NAMALWA (cell line): ENCODE measurements around the gene DOLPP1.

Experiments used
- DNase-seq: peaks from one replicate; pipeline ENCODE4 v3.0.0-alpha.2; 2015; ENCODE audit warnings: low spot score

DOLPP1 gene

DNA sequence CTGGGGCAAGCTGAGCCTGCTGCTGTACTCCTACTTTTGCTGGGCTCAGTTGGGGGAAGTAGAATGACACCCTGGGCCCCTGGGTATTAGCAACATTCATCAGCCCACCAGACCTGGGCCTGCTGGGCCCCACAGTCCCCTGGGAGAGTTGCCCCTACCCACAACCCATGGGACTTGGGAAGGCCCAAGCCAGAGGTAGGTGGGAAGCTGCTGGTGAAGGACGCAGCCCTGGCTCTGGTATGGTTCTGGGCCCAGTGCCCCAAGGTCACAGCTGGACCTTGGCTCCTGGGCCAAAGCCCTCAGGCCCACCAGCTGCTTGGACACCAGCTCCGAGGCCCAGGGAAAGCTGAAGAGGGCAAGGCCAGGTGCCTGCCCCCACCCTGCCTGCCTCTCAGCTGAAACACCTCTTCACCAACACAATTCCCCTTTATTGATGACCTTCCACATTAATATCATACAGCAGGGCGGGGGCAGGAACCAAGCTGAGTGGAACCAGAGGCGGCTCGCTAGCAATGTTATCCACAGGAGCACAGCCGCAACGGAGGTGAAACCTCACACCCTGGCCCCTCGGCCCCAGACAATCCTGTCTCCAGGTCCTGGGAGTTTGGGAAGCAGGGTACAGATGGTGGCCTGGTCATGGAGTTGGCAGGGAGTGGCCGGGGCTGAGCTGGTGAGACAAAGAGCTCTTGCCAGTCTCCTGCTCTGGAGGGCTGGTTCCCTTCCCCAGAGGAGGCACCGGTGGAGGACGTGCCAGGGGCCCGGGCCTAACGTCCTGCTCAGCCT, 13.7 kb downstream of the DOLPP1 start:
- no peak for DNase-seq

DNA sequence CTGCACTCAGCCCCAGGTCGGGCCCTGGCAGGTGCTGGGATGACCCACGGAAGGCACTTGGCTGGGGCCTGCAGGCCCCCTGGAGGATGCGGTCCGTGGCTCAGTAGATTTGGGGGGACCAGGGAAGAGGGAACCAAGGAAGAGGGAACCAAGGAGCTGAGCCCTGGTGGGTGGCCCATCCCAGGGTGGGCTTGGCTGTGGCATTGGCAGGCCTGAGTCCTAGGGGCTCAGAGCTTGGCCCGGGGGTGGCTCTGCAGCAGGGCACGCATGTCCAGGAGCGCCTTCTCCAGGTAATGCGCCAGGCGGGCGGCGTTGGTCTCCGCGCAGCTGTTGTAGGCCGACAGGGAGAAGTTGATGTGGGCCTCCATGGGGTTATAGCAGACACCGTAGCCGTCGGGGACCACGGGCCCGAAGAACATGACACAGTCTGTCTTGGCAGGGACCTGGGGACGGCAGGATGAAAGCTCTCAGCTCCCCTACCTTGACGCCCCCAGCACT, 14.3 kb downstream of the DOLPP1 start:
- no peak for DNase-seq

DNA sequence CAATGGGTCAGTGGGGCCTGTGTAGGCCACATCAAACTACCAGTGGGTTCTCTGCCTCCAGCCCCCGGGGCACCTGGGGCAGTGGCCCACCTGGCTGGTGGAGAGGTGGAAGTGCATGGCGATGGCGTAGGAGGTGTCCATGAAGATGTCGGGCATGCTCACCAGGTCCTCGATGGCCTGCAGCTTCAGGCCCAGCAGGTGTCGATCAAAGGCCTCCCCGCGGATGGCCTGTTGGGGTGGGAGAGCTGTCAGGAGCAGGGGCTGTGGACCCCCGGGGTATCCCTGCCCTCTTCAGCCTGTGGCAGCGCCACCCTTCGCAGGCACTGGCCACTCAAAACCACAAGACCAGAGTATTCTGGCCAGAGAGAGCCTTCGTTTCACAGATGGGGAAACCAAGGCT, 15.0 kb downstream of the DOLPP1 start:
- DNase-seq, result no peak

DNA sequence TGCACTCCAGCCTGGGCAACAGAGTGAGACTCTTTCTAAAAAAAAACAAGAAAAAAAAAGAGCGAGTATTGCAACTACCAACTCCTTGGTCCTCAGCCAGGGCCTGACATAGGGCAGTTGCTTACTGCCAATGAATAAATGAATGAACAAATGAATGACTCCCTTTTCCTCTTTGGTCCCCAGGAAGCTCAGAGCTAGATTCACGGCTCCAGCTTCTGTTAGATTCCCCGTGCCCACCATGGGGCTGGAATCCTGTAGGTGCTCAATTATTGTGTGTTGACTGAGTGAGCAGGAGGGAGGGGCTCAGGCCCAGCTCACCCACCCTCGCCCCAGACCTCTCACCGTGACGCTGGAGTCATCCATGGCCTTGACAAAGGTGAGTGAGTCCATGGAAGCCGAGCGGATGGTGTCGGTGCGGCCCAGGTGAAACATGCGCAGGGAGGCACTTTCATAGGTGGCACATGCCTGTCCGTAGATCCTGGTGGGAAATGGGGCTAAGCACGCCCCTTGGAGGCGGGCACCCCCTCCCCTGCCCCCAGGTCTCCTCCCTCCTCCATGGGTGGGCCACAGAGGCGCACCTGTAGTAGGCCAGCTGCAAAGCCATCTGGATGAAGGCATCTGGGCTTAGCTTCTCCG, 16.9 kb downstream of the DOLPP1 start:
- DNase-seq, result no peak

DNA sequence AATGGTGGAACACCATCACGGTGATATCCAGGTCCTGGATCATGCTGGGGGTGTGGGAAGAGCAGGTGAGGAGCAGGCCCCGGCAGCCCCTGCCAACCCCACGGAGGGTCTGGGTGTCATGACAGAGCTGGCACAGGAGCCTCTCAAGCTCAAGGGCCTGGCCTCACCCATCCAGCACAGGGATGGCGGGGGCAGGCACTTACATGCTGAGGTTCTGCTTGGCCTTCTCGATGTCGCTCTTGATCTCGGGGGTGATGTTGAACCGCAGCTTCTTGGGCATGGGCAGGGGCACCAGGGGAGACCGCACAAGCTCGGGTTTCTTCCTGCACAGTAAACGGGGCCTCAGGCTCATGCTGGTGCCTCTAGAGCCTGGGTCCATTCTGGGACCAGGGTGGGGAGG, 17.4 kb downstream of the DOLPP1 start:
- DNase-seq, result no peak

DNA sequence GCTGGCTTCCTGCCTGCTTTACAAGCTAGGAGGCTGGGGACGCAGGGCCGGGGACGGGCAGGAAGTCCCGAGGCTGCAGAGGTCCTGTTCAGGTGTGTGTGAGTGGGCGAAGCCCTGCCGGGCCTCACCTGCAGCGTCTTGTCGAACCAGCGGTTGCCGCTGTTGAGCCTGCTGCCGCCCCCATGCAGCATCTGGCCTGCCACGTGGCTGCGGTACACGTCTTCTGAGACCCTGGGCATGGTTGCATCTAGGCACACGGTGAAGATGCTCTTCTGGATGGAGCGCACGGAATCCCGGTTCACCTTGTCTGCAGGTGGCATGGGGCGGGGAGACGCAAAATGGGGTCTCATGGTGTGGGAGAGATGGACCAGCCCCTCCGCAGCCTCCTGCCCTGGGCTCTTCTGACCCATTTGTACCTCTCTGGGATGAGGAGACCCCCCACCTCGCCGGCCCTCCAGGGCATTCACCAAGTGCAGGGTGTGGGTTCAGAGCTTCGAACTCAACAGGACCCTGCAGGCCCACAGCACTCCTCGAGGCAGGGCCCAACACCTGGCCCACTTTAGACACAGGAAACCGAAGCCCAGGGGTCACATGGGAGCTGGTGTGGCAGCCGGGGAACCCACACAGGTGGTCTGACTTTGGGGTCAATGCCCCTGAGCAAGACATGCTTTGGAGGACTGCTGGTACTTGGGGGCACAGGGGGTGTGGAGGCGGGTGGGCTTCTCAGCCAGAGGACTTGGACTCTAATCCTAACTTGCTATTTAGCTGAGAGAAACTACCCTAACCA, 19.7 kb downstream of the DOLPP1 start:
- no peak for DNase-seq

DNA sequence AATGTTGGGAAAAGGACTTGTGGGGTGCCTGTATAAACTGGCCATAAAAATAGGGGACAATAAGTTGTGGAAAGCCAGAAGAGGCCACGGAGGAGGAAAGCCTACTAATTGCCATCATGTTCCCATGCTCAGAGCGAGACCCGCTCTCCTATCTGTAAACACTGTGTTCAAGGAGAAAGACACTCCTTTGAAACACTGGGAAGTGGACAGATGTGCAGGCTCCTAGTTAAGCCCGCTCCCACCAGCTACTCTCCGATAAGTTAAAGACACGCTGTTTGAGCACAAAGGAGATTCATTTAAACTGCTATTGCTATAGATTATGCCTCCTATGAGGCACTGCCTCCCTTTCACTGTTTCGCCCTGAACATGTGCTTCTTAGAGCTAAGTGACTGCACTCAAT, 20.4 kb downstream of the DOLPP1 start:
- no peak for DNase-seq

DNA sequence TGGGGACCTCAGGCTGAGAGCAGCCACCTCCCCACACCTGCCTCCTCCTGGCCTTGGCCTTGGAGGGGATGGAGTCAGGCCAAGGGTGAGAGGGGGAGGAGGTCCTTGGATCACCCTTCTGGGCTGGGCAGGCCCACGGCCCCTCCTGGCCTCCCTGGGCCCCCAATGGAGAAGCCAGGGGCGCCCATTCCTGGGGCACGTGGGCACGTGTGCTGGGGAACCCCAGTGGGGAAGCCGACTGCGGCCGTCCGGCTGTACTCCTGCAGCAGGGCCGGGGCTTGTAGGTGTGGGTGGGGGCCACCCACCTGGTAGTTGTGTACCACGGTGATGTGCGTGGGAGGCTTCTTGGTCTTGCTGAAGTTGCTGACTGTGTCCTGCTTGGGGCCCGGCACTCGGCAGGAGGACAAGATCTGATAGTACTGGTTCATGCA, 21.2 kb downstream of the DOLPP1 start:
- DNase-seq, result no peak

DNA sequence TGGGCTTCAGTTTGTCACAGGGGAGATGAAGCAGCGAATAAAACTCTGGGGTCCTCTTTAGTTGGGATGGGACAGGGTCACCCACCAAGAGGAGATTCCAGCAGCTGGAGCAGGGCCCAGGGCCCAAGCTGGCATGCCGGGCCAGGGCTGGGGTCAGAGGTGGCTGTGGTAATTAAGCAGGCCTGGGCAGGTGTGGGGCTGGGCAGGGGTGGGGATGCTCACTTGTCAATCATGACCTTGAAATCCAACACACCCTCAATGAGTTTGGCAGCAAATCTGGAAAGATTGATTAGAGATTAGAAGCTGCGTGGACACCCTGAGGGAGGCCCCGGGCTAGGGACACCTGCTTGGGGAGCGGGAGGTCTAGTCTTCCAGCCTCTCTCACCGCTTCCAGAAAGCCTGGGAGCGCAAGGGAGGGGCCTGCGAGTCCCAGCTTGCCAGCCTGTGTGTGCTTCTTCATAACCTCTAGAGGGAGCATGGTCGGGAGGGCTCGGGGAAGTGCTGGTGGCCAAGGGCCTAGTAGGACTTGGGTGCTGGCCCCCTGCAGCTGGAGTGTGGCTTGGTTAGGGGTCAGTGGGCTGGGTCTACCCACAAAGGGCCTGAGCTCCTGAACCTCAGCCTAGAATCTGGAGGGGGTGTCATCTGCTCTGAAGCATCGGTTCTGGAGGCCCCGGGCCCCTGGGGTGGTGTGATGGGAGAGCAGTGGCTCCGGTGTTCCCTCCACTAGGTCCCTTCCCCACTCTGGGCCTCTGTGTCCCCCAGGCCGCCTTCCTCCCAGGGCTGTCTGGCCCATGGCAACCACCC, 22.1 kb downstream of the DOLPP1 start:
- peak; percentile 66 for DNase-seq

DNA sequence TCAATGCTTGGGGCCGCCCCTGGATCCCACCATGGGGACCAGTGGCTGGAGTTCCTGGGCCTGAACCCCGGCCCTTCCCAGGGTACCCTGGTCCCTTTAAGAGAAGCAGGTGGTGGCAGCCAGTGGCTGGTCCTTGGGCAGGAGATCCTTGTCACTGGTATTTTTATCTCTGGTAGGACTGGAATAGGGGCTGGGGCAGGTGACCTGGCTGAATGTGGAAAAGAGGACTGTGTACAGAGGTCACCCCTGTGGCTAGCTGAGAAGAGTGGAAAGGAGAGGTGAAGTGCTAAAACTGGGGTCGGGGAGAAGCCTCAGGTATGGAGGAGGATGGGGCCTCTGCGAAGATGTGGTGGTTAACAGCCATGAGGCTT, 22.7 kb downstream of the DOLPP1 start:
- no peak for DNase-seq

DNA sequence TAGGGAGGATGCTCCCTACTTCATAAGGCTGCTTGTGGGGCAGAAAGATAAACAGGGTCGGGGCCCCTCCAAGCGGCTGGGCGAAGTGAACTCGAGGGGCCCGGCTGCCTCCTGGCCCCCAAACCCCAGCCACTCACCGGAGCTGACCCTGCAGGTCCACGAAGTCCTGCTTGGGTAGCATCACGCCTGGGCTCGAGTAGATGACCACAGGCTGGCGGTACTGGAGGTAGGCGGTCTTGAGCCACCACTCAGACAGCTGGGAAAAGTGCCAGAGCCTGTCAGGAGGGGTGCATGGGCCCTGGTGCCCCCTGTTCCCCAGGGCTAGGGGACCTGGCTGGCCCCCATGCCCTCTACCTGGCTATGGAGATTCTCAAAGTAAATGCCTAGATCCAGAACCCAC, 23.1 kb downstream of the DOLPP1 start:
- DNase-seq, result no peak

DNA sequence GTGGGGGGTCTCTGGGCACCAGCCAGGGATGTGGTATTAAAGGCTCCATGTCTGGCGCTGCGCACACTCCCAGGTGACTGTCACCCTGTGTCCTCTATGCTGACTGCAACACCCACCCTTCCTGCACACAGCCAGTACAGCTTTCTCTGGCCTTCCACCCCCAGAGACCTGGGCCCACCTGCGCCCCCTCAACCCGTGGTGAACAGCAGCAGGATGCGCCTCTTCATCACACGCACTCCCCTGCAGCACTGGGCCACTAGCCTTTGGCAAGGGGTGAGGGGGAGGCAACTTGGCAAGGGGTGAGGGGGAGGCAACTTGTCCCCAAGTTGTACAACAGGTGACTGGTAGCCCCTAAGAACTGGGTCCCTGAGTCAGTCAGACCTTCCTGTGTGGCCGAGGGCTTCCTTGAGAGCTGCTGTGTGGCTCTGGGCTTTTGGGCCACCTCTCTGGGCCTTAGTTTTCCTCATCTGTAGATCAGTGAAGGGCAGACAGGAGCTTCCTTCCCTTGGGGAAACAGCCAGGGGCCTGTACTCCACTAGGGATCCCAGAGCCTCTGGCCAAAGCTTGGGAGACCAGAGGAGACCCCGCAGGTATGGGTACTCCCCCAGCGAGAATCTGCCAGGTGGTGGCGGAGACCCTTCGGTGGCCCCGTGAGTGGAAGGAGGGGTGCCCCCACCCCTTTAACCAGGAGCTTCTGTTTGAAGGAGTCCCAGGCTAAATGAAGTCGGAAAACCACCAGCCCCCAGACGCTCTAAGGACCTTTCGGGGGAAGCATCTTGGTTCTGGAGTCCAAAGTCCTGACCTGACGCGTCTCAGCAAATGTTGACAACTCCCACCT, 25.2 kb downstream of the DOLPP1 start:
- no peak for DNase-seq

DNA sequence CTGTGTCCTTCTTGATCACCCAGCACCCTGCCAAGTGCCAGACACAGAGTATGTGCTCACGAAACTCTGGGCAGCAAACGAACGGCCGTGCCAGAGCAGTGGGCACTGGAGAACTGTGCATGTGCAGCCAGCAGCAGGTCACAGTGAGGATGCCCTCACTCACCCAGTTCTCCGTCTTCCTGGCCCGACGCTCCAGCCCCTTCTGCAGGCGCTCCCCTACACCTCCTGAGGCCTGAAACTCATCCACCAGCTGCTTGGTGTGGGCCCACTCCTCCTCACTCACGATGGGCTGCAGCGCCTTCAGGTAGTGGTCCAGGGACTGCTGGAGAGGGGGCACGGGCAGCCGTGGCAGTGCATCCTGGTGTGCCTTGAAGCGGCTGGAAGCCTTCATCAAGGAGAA, 26.7 kb downstream of the DOLPP1 start:
- DNase-seq, result no peak

DNA sequence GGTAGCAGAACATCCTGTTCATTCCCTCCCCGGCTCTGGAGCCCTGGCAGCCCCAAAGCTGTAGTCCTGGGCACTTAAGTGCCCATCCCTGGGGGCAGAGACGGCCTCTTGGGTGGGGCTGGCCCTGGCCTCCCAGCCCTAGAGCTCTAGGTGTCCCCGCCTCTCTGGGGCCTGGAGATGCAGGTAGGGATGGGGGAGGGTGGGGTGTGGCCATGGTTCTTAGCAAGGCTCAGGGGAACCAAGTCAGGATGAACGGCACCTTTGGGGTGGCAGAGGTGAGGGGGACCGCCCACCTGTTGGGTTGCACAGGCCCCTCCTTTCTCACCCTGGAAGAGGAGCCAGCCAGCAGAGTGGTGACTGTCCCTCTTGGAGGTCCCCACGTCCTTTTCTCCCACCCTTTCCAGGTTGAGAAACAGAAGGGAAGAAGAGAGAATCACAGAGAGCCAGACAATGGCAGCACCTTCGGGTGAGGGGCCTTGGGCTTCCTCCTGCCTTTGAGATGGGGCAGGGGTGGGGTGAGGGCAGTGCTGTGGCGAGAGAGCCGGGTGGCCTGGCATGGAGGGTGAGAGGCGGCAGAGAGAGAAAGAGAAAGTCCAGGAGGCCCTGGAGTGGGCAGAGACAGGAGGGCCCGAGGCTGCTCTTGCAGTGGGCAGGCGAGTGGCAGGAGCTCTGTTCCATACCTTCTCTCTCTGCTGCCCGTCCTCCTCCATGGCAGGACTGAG, 27.3 kb downstream of the DOLPP1 start:
- no peak for DNase-seq

DNA sequence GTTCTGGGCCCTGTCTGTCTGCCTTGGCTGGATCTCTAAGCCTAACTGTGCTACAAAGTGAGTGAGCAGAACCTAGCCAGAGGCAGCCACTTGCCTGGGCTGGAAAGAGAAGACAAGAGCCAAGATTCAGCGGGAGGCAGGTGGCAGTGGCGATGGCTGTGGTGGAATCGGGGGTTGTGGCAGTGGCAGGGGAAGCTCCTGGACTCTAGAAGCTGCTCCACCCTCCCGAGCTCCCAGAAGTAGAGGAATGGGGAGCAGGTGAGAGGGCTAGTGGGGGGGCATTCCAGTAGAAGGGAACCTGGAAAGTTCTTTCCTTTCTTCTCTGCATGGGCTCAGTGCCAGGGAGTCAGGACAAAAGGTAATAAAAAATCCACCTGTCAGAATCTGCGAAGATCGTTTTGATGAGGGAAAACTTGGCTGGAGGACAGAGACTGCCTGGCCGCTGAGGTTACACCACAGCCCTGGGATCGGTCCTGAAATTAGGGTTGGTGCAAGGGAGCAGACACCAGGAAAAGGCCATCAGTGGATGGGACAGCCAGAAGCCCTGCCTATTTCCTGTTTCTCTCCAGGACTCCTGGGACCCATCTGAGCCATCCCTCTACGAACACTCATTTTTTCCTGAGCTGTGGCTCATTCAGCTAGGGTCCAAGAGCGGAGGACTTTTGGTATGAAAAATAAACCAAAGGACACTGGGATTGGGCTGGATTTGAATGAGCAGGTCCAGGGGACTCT, 28.1 kb downstream of the DOLPP1 start:
- no peak for DNase-seq

DNA sequence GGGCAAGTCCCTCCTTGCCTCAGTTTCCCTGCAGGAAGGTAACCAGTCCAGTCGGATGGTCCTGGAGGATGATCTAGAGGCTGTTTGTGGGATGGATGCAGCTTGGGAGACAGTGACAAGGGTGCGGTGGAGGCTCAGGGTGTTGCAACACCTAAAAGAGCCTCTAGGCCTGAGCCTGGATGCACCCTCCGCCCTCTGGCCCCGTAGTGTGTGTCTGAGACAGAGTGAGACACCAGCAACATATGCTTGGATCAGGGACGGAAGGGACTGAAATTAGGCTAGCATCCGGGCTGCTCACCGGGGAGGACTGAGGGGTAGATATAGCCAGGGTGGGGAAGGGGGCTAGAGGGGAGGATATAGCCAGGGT, 28.6 kb downstream of the DOLPP1 start:
- DNase-seq, result peak; percentile 45

DNA sequence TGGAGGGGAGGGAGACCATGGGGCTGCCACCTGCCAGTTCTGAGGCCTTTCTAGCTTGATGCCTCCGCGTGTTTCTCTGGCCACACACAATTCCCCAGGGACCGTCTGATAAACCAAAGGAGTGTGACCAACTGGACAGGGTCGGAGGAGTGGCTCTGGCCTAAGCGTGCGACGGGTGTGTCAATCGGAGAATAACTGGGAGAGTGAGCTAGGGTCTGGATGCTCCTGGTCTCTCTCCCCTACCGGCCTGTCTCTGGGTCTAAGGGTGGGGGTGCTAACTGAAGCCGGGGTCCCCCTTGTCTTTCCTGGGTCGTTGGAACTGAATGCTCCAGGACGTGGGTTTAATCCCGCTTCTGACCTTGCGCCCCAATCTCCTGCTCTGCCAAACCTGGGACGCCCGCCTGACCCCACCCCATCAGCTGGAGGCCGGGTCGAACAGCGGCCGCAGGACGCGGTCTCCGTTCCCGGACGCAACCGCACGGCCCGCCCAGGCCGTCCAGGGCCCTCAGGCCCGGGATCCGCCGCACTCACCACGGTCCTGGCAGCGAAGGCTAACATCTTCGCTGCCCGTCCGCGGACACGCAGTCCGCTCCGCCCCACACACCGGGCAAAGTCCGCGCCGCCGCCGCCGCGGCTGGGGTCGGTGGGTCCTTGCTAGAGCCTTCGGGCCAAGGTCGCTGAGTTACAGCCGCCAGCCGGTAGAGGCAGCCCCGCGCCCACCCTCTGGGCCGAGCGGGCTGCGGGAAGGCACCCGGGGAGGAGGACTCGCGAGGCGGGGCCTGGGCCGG, 29.2 kb downstream of the DOLPP1 start:
- DNase-seq, result no peak

DNA sequence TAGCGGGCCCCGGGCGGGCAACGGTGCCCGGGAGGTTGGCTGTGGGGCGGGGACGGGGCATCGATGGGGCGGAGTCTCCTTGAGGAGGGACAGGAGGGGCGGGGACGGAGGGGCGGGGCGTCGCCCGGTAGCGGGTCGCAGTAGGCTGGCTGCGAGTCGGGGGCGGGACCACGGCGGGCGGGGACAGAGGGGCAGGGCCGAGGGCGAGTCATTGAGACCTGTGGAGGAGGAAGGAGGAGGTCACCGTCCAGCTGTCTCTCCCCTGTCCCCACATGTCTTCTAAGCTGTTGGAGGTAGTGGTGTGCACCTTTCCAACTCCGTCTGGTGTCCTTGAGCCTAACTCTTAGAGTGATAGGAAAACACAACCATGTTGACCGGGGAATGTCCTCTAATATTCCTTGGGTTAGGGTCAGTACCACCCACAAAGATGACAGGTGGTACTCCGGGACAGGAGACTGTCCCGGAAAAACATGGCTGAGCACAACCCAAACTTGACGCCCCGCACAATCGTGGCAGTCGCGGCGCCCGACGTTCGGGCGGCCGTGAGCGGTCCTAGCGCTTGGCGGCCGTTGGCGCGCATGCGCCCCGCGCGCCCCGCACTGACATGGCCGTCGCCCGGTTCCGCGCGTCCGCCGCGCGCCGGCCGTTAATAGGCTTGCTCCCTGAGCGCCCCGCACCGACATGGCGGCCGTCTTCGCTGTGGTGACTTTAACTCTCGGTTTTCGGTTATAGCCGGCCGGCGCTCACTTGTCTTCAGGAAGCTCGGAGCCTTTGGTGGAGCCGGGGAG, 30.0 kb downstream of the DOLPP1 start, which contains the start of the genes CRAT and PTPA:
TSS of gene CRAT (minus strand) at position 54 of the 788 bp plus-strand sequence. CDS start 284 bp downstream, outside the sequence.
TSS of gene PTPA (plus strand) at position 676 of the 788 bp plus-strand sequence. CDS start 186 bp downstream, outside the sequence.
- peak; percentile 93 for DNase-seq
